H1 (cell line): ENCODE measurements around the gene DPM2. TPM values are rescaled to one million over a fixed set of nuclear protein-coding genes. Genes with fewer than 3 reads are reported as not detected.

Experiments
- CHD1 ChIP-seq: IDR thresholded peaks from 2 replicates; pipeline ENCODE4 v1.6.1; 2012; ENCODE audit warnings: low read depth, low read length, improper control_type of control experiment
- CHD7 ChIP-seq: fragments of 300-600 bp; sonication (generic); IDR thresholded peaks from 2 replicates; pipeline ENCODE4 v1.7.1; 2012; ENCODE audit warnings: low read length, moderate library complexity, mild to moderate bottlenecking, inconsistent platforms; ENCODE audit not compliant: insufficient replicate concordance
- EP300 ChIP-seq, 2 experiments: IDR thresholded peaks; 1 replicate in 1 of 2; 2 replicates in 1 of 2; pipeline ENCODE4 v1.6.1; 2011 to 2012; ENCODE audit warnings: low read depth in 2 of 2, low read length in 2 of 2, mild to moderate bottlenecking in 2 of 2, borderline replicate concordance in 1 of 2, inconsistent platforms in 1 of 2, moderate library complexity in 1 of 2
- GABPA ChIP-seq: IDR thresholded peaks from 2 replicates; pipeline ENCODE4 v1.6.1; 2011; ENCODE audit warnings: mild to moderate bottlenecking, low read length, moderate library complexity, borderline replicate concordance; ENCODE audit not compliant: insufficient read depth
- JUND ChIP-seq: IDR thresholded peaks from 2 replicates; pipeline ENCODE4 v1.6.1; 2011; ENCODE audit warnings: mild to moderate bottlenecking, improper control_type of control experiment, low read length
- KDM5A ChIP-seq: fragments of 200-600 bp; IDR thresholded peaks from 2 replicates; pipeline ENCODE4 v1.7.1; 2012; ENCODE audit warnings: mild to moderate bottlenecking, low read length, inconsistent platforms, mixed read lengths
- MAX ChIP-seq: IDR thresholded peaks from 2 replicates; pipeline ENCODE4 v1.6.1; 2012; ENCODE audit warnings: inconsistent platforms
- PHF8 ChIP-seq: fragments of 200-600 bp; sonication (generic); conservative IDR thresholded peaks from 2 replicates; pipeline ENCODE4 v1.7.1; 2012; ENCODE audit warnings: low read depth, mild to moderate bottlenecking, inconsistent platforms, low read length, moderate library complexity
- SIN3A ChIP-seq, 2 experiments: IDR thresholded peaks in 1 of 2; conservative IDR thresholded peaks in 1 of 2; 2 replicates each; pipeline ENCODE4 v1.6.1; 2011 to 2012; ENCODE audit warnings: low read length in 2 of 2, improper control_type of control experiment in 1 of 2, low read depth in 1 of 2, mild to moderate bottlenecking in 1 of 2
- SP4 ChIP-seq: IDR thresholded peaks from 2 replicates; pipeline ENCODE4 v1.6.1; 2012; ENCODE audit warnings: low read length, inconsistent platforms
- TBP ChIP-seq: IDR thresholded peaks from 2 replicates; pipeline ENCODE4 v1.6.1; 2011; ENCODE audit warnings: low read depth, low read length, improper control_type of control experiment
- polyA plus RNA-seq, 7 experiments: library from polyadenylated mRNA; depleted of rRNA in 3 of 7; stranded (reverse) in 5 of 7; unstranded in 2 of 7; fragments of >200 nt in 5 of 7; fragments of 200-250 nt in 2 of 7; gene quantifications; 1 replicate in 5 of 7; 2 replicates in 1 of 7; 4 replicates in 1 of 7; pipeline versions ENCODE4 v1.2.1 to v1.2.3, GENCODE V29; 2011 to 2013; ENCODE audit warnings: missing spikeins in 2 of 7, mixed read lengths in 2 of 7
- total RNA-seq: library from RNA; stranded (reverse); fragmentation: NEBNext Ultra II Directional; extraction: Animal tissue kit (Norgen Biotek cat#: 25700); gene quantifications from 2 replicates; pipeline ENCODE4 v1.2.1, GENCODE V29; 2021

DPM2 gene
- total and polyA plus RNA-seq, 2 of the 8 experiments (the other 6 are each of a cell fraction or from before 2014, with no cell fraction given) = 45.4 to 95.4 TPM

GRCh38 chr9:127904561-127905003, 33.1 kb downstream of the DPM2 start (continued):
- TF ChIP-seq CHD7 (no peak), KDM5A (no peak), JUND (no peak), CHD1 (no peak), MAX (no peak), TBP (no peak), SIN3A (conservative IDR thresholded peaks at IDR 0.05 in 1 of 2, IDR thresholded peaks at IDR 0.05 in 1 of 2; ENCODE audit: low read depth in 1 of 2, low read length in 2 of 2) (no peak), GABPA (no peak), SP4 (no peak), EP300 (IDR thresholded peaks at IDR 0.05; ENCODE audit: borderline replicate concordance in 1 of 2, low read depth in 2 of 2, low read length in 2 of 2) (no peak), PHF8 (no peak)
- TF ChIP-seq, all 59 proteins: peak for 0
